ENCODE measurements around the gene LIPK.

- no peak for TF ChIP-seq POLR2A (IDR thresholded peaks at IDR 0.05; ENCODE audit: extremely low read depth, insufficient read length)
- TF ChIP-seq CTCF (IDR thresholded peaks at IDR 0.05; ENCODE audit: low read depth, low read length): no peak
These were observed 39.6 kb downstream of the LIPK start for GRCh38 chr10:88745633-88746032.

Measured in NB4 (cell line).